H1 (cell line): ENCODE measurements around the gene PSPH. TPM values are rescaled to one million over a fixed set of nuclear protein-coding genes. Genes with fewer than 3 reads are reported as not detected.

Experiments
- CTCF ChIA-PET: fragments of 300-600 bp; sonication (Branson Sonifier 250); formaldehyde crosslinking; loops from one replicate; lab custom pipeline; 2021; ENCODE audit not compliant: partially characterized antibody; lab: Charles Lee
- POLR2A ChIA-PET: fragments of 300-600 bp; sonication (Branson Sonifier 250); formaldehyde crosslinking; loops from one replicate; lab custom pipeline; 2021; ENCODE audit warnings: inconsistent platforms; ENCODE audit not compliant: partially characterized antibody; lab: Charles Lee
- DNase-seq, 2 experiments: peaks; one replicate each; pipeline versions ENCODE4 v3.0.0 to v3.0.0-alpha.2; 2010 to 2022; ENCODE audit warnings: low spot score in 2 of 2, low read depth in 1 of 2, mixed read lengths in 1 of 2
- FAIRE-seq: peaks from 2 replicates; lab custom pipeline; 2011; peaks lifted over from hg19 to GRCh38; lab: Jason Lieb, UNC
- H2AFZ ChIP-seq: 2 replicates; pipeline ENCODE4 v1.8.1; 2012; ENCODE audit warnings: low read length, inconsistent platforms
- H2AK5ac ChIP-seq: 2 replicates; pipeline ENCODE4 v1.6.1; 2013; ENCODE audit warnings: low read depth, low read length
- H2BK120ac ChIP-seq: replicated peaks from 2 replicates; pipeline ENCODE3; 2013; ENCODE audit warnings: low read depth, low read length, inconsistent platforms
- H2BK12ac ChIP-seq: 2 replicates; pipeline ENCODE4 v1.6.1; 2013; ENCODE audit warnings: low read depth, low read length
- H2BK15ac ChIP-seq: 2 replicates; pipeline ENCODE4 v1.6.1; 2013; ENCODE audit warnings: low read length
- H2BK20ac ChIP-seq: 2 replicates; pipeline ENCODE4 v1.6.1; 2013; ENCODE audit warnings: low read length
- H2BK5ac ChIP-seq: 2 replicates; pipeline ENCODE4 v1.6.1; 2013; ENCODE audit warnings: low read depth, low read length
- H3K14ac ChIP-seq: 2 replicates; pipeline ENCODE4 v1.6.1; 2013; ENCODE audit warnings: inconsistent platforms; ENCODE audit not compliant: insufficient read length
- H3K18ac ChIP-seq: 2 replicates; pipeline ENCODE4 v1.6.1; 2013; ENCODE audit warnings: low read length; ENCODE audit errors: extremely low read depth
- H3K23ac ChIP-seq: 2 replicates; pipeline ENCODE4 v1.6.1; 2013; ENCODE audit warnings: inconsistent platforms; ENCODE audit not compliant: insufficient read length
- H3K23me2 ChIP-seq: 2 replicates; pipeline ENCODE4 v1.6.1; 2013; ENCODE audit warnings: low read depth, low read length
- H3K27ac ChIP-seq: 2 replicates; pipeline ENCODE4 v1.6.1; 2011; ENCODE audit warnings: low read depth, low read length, inconsistent platforms
- H3K27me3 ChIP-seq, 4 experiments: replicated peaks in 1 of 4; 1 replicate in 1 of 4; 2 replicates in 3 of 4; pipeline versions ENCODE4 v1.6.1 to v1.8.1; 2011 to 2013; ENCODE audit warnings: low read length in 3 of 4, mild to moderate bottlenecking in 3 of 4, inconsistent platforms in 2 of 4, mixed read lengths in 2 of 4, moderate library complexity in 1 of 4; ENCODE audit not compliant: control insufficient read depth in 3 of 4, insufficient read depth in 3 of 4; ENCODE audit errors: extremely low read depth in 1 of 4
- H3K36me3 ChIP-seq, 4 experiments: 2 replicates each; pipeline versions ENCODE4 v1.6.1 to v1.8.1; 2011 to 2013; ENCODE audit warnings: mild to moderate bottlenecking in 4 of 4, low read length in 3 of 4, moderate library complexity in 2 of 4, control low read depth in 1 of 4, inconsistent platforms in 1 of 4; ENCODE audit not compliant: insufficient read depth in 4 of 4, control insufficient read depth in 2 of 4
- H3K4ac ChIP-seq: replicated peaks from 2 replicates; pipeline ENCODE3; 2013; ENCODE audit warnings: low read length, low read depth, mixed read lengths, inconsistent platforms; ENCODE audit not compliant: insufficient read length
- H3K4me1 ChIP-seq, 4 experiments: replicated peaks in 1 of 4; 1 replicate in 1 of 4; 2 replicates in 3 of 4; pipeline versions ENCODE4 v1.6.1 to v1.8.1; 2011 to 2013; ENCODE audit warnings: low read length in 3 of 4, inconsistent platforms in 2 of 4, mixed read lengths in 1 of 4; ENCODE audit not compliant: insufficient read depth in 4 of 4, control insufficient read depth in 3 of 4
- H3K4me2 ChIP-seq, 2 experiments: 2 replicates each; pipeline versions ENCODE4 v1.6.1 to v1.8.1; 2011 to 2013; ENCODE audit warnings: low read depth in 2 of 2, low read length in 2 of 2, control low read depth in 1 of 2, inconsistent platforms in 1 of 2, mild to moderate bottlenecking in 1 of 2; ENCODE audit not compliant: insufficient read depth in 1 of 2
- H3K4me3 ChIP-seq, 4 experiments: fragments of 200-600, 300-600 bp in 1 of 4; sonication (generic), shearing (Covaris generic), sonication (Bioruptor Twin) in 1 of 4; 2 replicates each; pipeline versions ENCODE4 v1.5.1 to v1.8.1; 2011 to 2016; ENCODE audit warnings: low read length in 4 of 4, low read depth in 3 of 4, control low read depth in 2 of 4, inconsistent platforms in 2 of 4, mild to moderate bottlenecking in 2 of 4, mixed read lengths in 1 of 4, moderate library complexity in 1 of 4; ENCODE audit not compliant: insufficient read depth in 2 of 4; ENCODE audit errors: extremely low read depth in 1 of 4
- H3K56ac ChIP-seq: replicated peaks from 2 replicates; pipeline ENCODE3; 2013; ENCODE audit warnings: low read depth, mild to moderate bottlenecking, mixed read lengths, low read length, inconsistent platforms; ENCODE audit not compliant: insufficient read length
- H3K79me1 ChIP-seq: 2 replicates; pipeline ENCODE4 v1.6.1; 2013; ENCODE audit warnings: low read depth, low read length, control low read depth
- H3K79me2 ChIP-seq, 2 experiments: 2 replicates each; pipeline versions ENCODE4 v1.6.1 to v1.8.1; 2012 to 2013; ENCODE audit warnings: low read length in 2 of 2, mild to moderate bottlenecking in 2 of 2, inconsistent platforms in 1 of 2; ENCODE audit not compliant: insufficient read depth in 2 of 2, control insufficient read depth in 1 of 2
- H3K9ac ChIP-seq, 4 experiments: replicated peaks in 1 of 4; 1 replicate in 1 of 4; 2 replicates in 3 of 4; pipeline versions ENCODE4 v1.6.1 to v1.8.1; 2011 to 2013; ENCODE audit warnings: low read depth in 3 of 4, low read length in 3 of 4, control low read depth in 2 of 4, mild to moderate bottlenecking in 2 of 4, moderate library complexity in 2 of 4, inconsistent platforms in 1 of 4; ENCODE audit errors: extremely low read depth in 1 of 4
- H3K9me3 ChIP-seq, 2 experiments: 2 replicates each; pipeline versions ENCODE4 v1.6.1 to v1.8.1; 2012 to 2013; ENCODE audit warnings: mild to moderate bottlenecking in 2 of 2, moderate library complexity in 2 of 2, control low read depth in 1 of 2, inconsistent platforms in 1 of 2, low read depth in 1 of 2, low read length in 1 of 2, mixed read lengths in 1 of 2; ENCODE audit not compliant: insufficient read depth in 2 of 2
- H4K20me1 ChIP-seq, 2 experiments: replicated peaks in 1 of 2; 2 replicates each; pipeline versions ENCODE3 to v1.8.1; 2011 to 2013; ENCODE audit warnings: inconsistent platforms in 2 of 2, low read length in 2 of 2, mild to moderate bottlenecking in 1 of 2; ENCODE audit not compliant: insufficient read depth in 2 of 2, control insufficient read depth in 1 of 2
- H4K5ac ChIP-seq: 2 replicates; pipeline ENCODE4 v1.6.1; 2013; ENCODE audit warnings: low read length, low read depth, mixed read lengths, inconsistent platforms; ENCODE audit not compliant: insufficient read length
- H4K8ac ChIP-seq: 2 replicates; pipeline ENCODE4 v1.8.0; 2013; ENCODE audit warnings: mild to moderate bottlenecking, moderate library complexity, low read length, inconsistent platforms; ENCODE audit not compliant: insufficient read depth; ENCODE audit errors: extremely low read depth
- H4K91ac ChIP-seq: replicated peaks from 2 replicates; pipeline ENCODE3; 2013; ENCODE audit warnings: low read length, mixed read lengths, inconsistent platforms; ENCODE audit not compliant: insufficient read length
- CTBP2 ChIP-seq: IDR thresholded peaks from 2 replicates; pipeline ENCODE4 v1.7.0; 2011; ENCODE audit warnings: borderline replicate concordance, mild to moderate bottlenecking, moderate library complexity, mixed read lengths, low read length; ENCODE audit not compliant: insufficient read depth, insufficient read length
- CTCF ChIP-seq, 3 experiments: IDR thresholded peaks; 1 replicate in 2 of 3; 2 replicates in 1 of 3; pipeline versions ENCODE4 v1.5.1 to v1.6.1; 2011; ENCODE audit warnings: low read length in 3 of 3, mild to moderate bottlenecking in 3 of 3, inconsistent platforms in 2 of 3, low read depth in 1 of 3, moderate library complexity in 1 of 3; ENCODE audit not compliant: insufficient read depth in 1 of 3; ENCODE audit errors: control extremely low read depth in 1 of 3
- PHF8 ChIP-seq: fragments of 200-600 bp; sonication (generic); conservative IDR thresholded peaks from 2 replicates; pipeline ENCODE4 v1.7.1; 2012; ENCODE audit warnings: low read depth, mild to moderate bottlenecking, inconsistent platforms, low read length, moderate library complexity
- SP1 ChIP-seq: IDR thresholded peaks from 2 replicates; pipeline ENCODE4 v1.6.1; 2011; ENCODE audit warnings: low read depth, low read length
- WGBS, 2 experiments: shearing (Covaris generic) in 1 of 2; methylation state at CpG; one replicate each; pipeline versions ENCODE4 v1.1.6 to v1.1.7; 2013 to 2015; ENCODE audit warnings: low lambda C conversion rate in 2 of 2, mixed read lengths in 2 of 2, inconsistent platforms in 1 of 2, low coverage in 1 of 2, missing lambda C conversion rate in 1 of 2; ENCODE audit not compliant: insufficient replicate concordance in 2 of 2, insufficient coverage in 1 of 2, insufficient read length in 1 of 2; ENCODE audit errors: extremely low coverage in 1 of 2, missing lambda C conversion rate in 1 of 2; 5-methylcytosine and 5-hydroxymethylcytosine counted together
- polyA plus RNA-seq, 7 experiments: library from polyadenylated mRNA; depleted of rRNA in 3 of 7; stranded (reverse) in 5 of 7; unstranded in 2 of 7; fragments of >200 nt in 5 of 7; fragments of 200-250 nt in 2 of 7; gene quantifications; 1 replicate in 5 of 7; 2 replicates in 1 of 7; 4 replicates in 1 of 7; pipeline versions ENCODE4 v1.2.1 to v1.2.3, GENCODE V29; 2011 to 2013; ENCODE audit warnings: missing spikeins in 2 of 7, mixed read lengths in 2 of 7
- total RNA-seq: library from RNA; stranded (reverse); fragmentation: NEBNext Ultra II Directional; extraction: Animal tissue kit (Norgen Biotek cat#: 25700); gene quantifications from 2 replicates; pipeline ENCODE4 v1.2.1, GENCODE V29; 2021

The PSPH gene
- total and polyA plus RNA-seq, 2 of the 8 experiments (the other 6 are each of a cell fraction or from before 2014, with no cell fraction given): 31.0 to 64.8 TPM

- Histone ChIP-seq H2BK120ac (no peak overlapping the region), H4K20me1 (no peaks in the 10 kb centered on the region), H3K23ac (no peak overlapping the region), H3K4ac (no peak overlapping the region), H3K4me3 (no peak overlapping the region), H3K18ac (no peak overlapping the region), H3K27ac (no peak overlapping the region), H4K91ac (no peak overlapping the region), H3K27me3 (no peaks in the 10 kb centered on the region), H3K9ac (no peak overlapping the region), H4K5ac (no peak overlapping the region), H4K8ac (no peak overlapping the region), H3K4me2 (no peak overlapping the region), H2BK5ac (no peak overlapping the region), H2BK20ac (no peak overlapping the region), H3K23me2 (no peaks in the 10 kb centered on the region), H3K56ac (no peak overlapping the region), H2BK12ac (no peak overlapping the region), H3K36me3 (peaks cover 4 to 31% (median 15%) of the 10 kb centered on the region in 4 experiments; a peak in 7 of 8 replicates), H2AFZ (no peak overlapping the region), H3K79me2 (no peaks in the 10 kb centered on the region; a peak in 1 of 4 replicates), H2BK15ac (no peak overlapping the region), H3K9me3 (peaks cover 0 to 13% of the 10 kb centered on the region in 2 experiments; a peak in 2 of 4 replicates), H3K79me1 (no peaks in the 10 kb centered on the region), H2AK5ac (no peak overlapping the region), H3K14ac (no peak overlapping the region), H3K4me1 (no peaks in the 10 kb centered on the region)
- ChIA-PET CTCF (no interaction called here), POLR2A (interaction anchor here (1.4 kb wide), 1 partner anchor 11 kb away, joined by 4 read pairs; no protein-coding TSS in a partner anchor)
- WGBS, 2 experiments: 89% methylated on average over 3 of the region's 3 CpGs; no CpG with 5 or more reads in 1 of the 2 experiments
- FAIRE-seq: no peak
- no peak for DNase-seq
- TF ChIP-seq PHF8 (no peak), SP1 (no peak), CTBP2 (no peak), CTCF (IDR thresholded peaks at IDR 0.05; ENCODE audit: control extremely low read depth in 1 of 3, insufficient read depth in 1 of 3, low read depth in 1 of 3, low read length in 3 of 3) (no peak)
These were observed 48.4 kb upstream of the PSPH start for GRCh38 chr7:56099653-56100052.
